H9 (cell line): ENCODE data around the gene CYB5R3. TPM values are rescaled to one million over a fixed set of nuclear protein-coding genes. Genes with fewer than 3 reads are reported as not detected.

Experiments used
- DNase-seq: peaks from one replicate; pipeline ENCODE4 v3.0.0-alpha.2; 2017
- H2AFZ ChIP-seq: one replicate; pipeline ENCODE4 v1.6.1; 2013; ENCODE audit warnings: mild to moderate bottlenecking, low read length, control low read depth, moderate library complexity
- H2AK5ac ChIP-seq: 2 replicates; pipeline ENCODE4 v1.6.1; 2013; ENCODE audit warnings: low read length, control low read depth, mixed read lengths; ENCODE audit not compliant: insufficient read length
- H2BK120ac ChIP-seq: one replicate; pipeline ENCODE4 v1.6.1; 2013; ENCODE audit warnings: low read depth, mild to moderate bottlenecking, low read length, control low read depth, inconsistent platforms; ENCODE audit not compliant: poor library complexity, severe bottlenecking
- H2BK12ac ChIP-seq: 2 replicates; pipeline ENCODE4 v1.6.1; 2013; ENCODE audit warnings: low read length, control low read depth, mixed read lengths, low read depth; ENCODE audit not compliant: insufficient read length
- H2BK15ac ChIP-seq: 2 replicates; pipeline ENCODE4 v1.6.1; 2013; ENCODE audit warnings: low read depth, low read length, control low read depth
- H2BK20ac ChIP-seq: one replicate; pipeline ENCODE4 v1.6.1; 2013; ENCODE audit warnings: low read depth, mild to moderate bottlenecking, low read length, control low read depth, inconsistent platforms; ENCODE audit not compliant: poor library complexity, severe bottlenecking
- H2BK5ac ChIP-seq: 2 replicates; pipeline ENCODE4 v1.6.1; 2013; ENCODE audit warnings: low read length, control low read depth, mixed read lengths; ENCODE audit not compliant: insufficient read length
- H3K14ac ChIP-seq: 2 replicates; pipeline ENCODE4 v1.6.1; 2013; ENCODE audit warnings: low read length, control low read depth; ENCODE audit not compliant: insufficient read depth
- H3K18ac ChIP-seq: 2 replicates; pipeline ENCODE4 v1.6.1; 2013; ENCODE audit warnings: low read depth, mild to moderate bottlenecking, mixed read lengths, low read length, control low read depth; ENCODE audit not compliant: insufficient read length
- H3K23ac ChIP-seq: 2 replicates; pipeline ENCODE4 v1.6.1; 2013; ENCODE audit warnings: low read length, control low read depth, mixed read lengths, low read depth; ENCODE audit not compliant: insufficient read length
- H3K23me2 ChIP-seq: 2 replicates; pipeline ENCODE4 v1.6.1; 2013; ENCODE audit warnings: low read depth, mild to moderate bottlenecking, mixed read lengths, low read length, control low read depth; ENCODE audit not compliant: insufficient read length, poor library complexity, severe bottlenecking
- H3K27ac ChIP-seq: 2 replicates; pipeline ENCODE4 v1.5.1; 2013; ENCODE audit warnings: low read length, control low read depth, mixed read lengths, low read depth; ENCODE audit not compliant: insufficient read length
- H3K27me3 ChIP-seq: 2 replicates; pipeline ENCODE4 v1.6.1; 2013; ENCODE audit warnings: low read length, control low read depth, inconsistent platforms; ENCODE audit not compliant: insufficient read depth
- H3K4ac ChIP-seq: 2 replicates; pipeline ENCODE4 v1.6.1; 2013; ENCODE audit warnings: low read depth, mild to moderate bottlenecking, control low read depth, inconsistent platforms, low read length, moderate library complexity
- H3K4me1 ChIP-seq: 2 replicates; pipeline ENCODE4 v1.6.1; 2013; ENCODE audit warnings: low read length, control low read depth, inconsistent platforms; ENCODE audit not compliant: insufficient read depth
- H3K4me2 ChIP-seq: 2 replicates; pipeline ENCODE4 v1.6.1; 2013; ENCODE audit warnings: low read length, control low read depth, mixed read lengths; ENCODE audit not compliant: insufficient read length, insufficient read depth
- H3K56ac ChIP-seq: 2 replicates; pipeline ENCODE4 v1.6.1; 2013; ENCODE audit warnings: low read depth, mild to moderate bottlenecking, mixed read lengths, low read length, control low read depth; ENCODE audit not compliant: insufficient read length
- H3K79me1 ChIP-seq: 2 replicates; pipeline ENCODE4 v1.6.1; 2013; ENCODE audit warnings: low read depth, mild to moderate bottlenecking, moderate library complexity, low read length, control low read depth, inconsistent platforms; ENCODE audit not compliant: insufficient read depth, poor library complexity, severe bottlenecking
- H3K79me2 ChIP-seq: 2 replicates; pipeline ENCODE4 v1.6.1; 2013; ENCODE audit warnings: low read length, control low read depth, inconsistent platforms; ENCODE audit not compliant: insufficient read depth
- H3K9ac ChIP-seq: 2 replicates; pipeline ENCODE4 v1.6.1; 2013; ENCODE audit warnings: low read length, control low read depth, mixed read lengths; ENCODE audit not compliant: insufficient read length; ENCODE audit errors: extremely low read depth
- H3K9me3 ChIP-seq: one replicate; pipeline ENCODE4 v1.6.1; 2013; ENCODE audit warnings: low read depth, low read length, inconsistent platforms; ENCODE audit not compliant: control insufficient read depth
- H3T11ph ChIP-seq: one replicate; pipeline ENCODE4 v1.6.1; 2013; ENCODE audit warnings: mild to moderate bottlenecking, low read length, control low read depth, inconsistent platforms
- H4K20me1 ChIP-seq: one replicate; pipeline ENCODE4 v1.6.1; 2013; ENCODE audit not compliant: control insufficient read depth, insufficient read length, insufficient read depth
- H4K5ac ChIP-seq: 2 replicates; pipeline ENCODE4 v1.6.1; 2013; ENCODE audit warnings: low read depth, mild to moderate bottlenecking, mixed read lengths, low read length, control low read depth; ENCODE audit not compliant: insufficient read length
- H4K8ac ChIP-seq: replicated peaks from 2 replicates; pipeline ENCODE4 v1.6.1; 2013; ENCODE audit warnings: low read length, control low read depth, mixed read lengths, low read depth; ENCODE audit not compliant: insufficient read length
- H4K91ac ChIP-seq: 2 replicates; pipeline ENCODE4 v1.6.1; 2013; ENCODE audit warnings: low read depth, mild to moderate bottlenecking, moderate library complexity, mixed read lengths, low read length, control low read depth; ENCODE audit not compliant: insufficient read length
- H3K27ac Mint-ChIP-seq, 3 experiments: 2 replicates in 2 of 3; 3 replicates in 1 of 3; pipeline ENCODE4 v1.8.0; 2020 to 2021; ENCODE audit warnings: mixed read lengths in 3 of 3, mild to moderate bottlenecking in 1 of 3, moderate library complexity in 1 of 3
- H3K27me3 Mint-ChIP-seq: 2 replicates; pipeline ENCODE4 v1.8.0; 2021; ENCODE audit warnings: low read depth, mild to moderate bottlenecking, moderate library complexity, mixed read lengths
- H3K36me3 Mint-ChIP-seq, 3 experiments: 2 replicates in 2 of 3; 3 replicates in 1 of 3; pipeline ENCODE4 v1.8.0; 2020 to 2021; ENCODE audit warnings: low read depth in 3 of 3, mixed read lengths in 3 of 3; ENCODE audit not compliant: insufficient read depth in 1 of 3
- H3K4me1 Mint-ChIP-seq, 2 experiments: 2 replicates each; pipeline ENCODE4 v1.8.0; 2020; ENCODE audit warnings: mixed read lengths in 2 of 2
- H3K4me3 Mint-ChIP-seq, 2 experiments: 2 replicates in 1 of 2; 3 replicates in 1 of 2; pipeline ENCODE4 v1.8.0; 2020 to 2021; ENCODE audit warnings: mild to moderate bottlenecking in 2 of 2, mixed read lengths in 2 of 2, moderate library complexity in 1 of 2
- H3K9me3 Mint-ChIP-seq, 2 experiments: 2 replicates in 1 of 2; 3 replicates in 1 of 2; pipeline ENCODE4 v1.8.0; 2020; ENCODE audit warnings: mild to moderate bottlenecking in 2 of 2, mixed read lengths in 2 of 2, moderate library complexity in 1 of 2
- CTCF ChIP-seq: fragments of 200-600 bp; sonication (generic); conservative IDR thresholded peaks from 3 replicates; pipeline ENCODE4 v1.8.0; 2021; ENCODE audit warnings: antibody characterized with exemption, mild to moderate bottlenecking
- WGBS: extraction: QIAGEN DNeasy Blood & Tissue Kit; methylation state at CpG from one replicate; pipeline ENCODE4 v1.1.7; 2013; ENCODE audit warnings: missing lambda C conversion rate, low lambda C conversion rate, mixed read lengths; ENCODE audit not compliant: insufficient read length; ENCODE audit errors: extremely low coverage; 5-methylcytosine and 5-hydroxymethylcytosine counted together
- total RNA-seq: library from RNA; stranded (reverse); gene quantifications from 2 replicates; pipeline ENCODE4 v1.2.1, GENCODE V29; 2021

CYB5R3 gene
- total RNA-seq, 1 experiment from 2014 or later: 97.4 TPM

- H3K4ac ChIP-seq: no peak overlapping the region
- H3K36me3 Mint-ChIP-seq: no peaks in the 10 kb centered on the region
- peak overlapping the region in 2 of 3 experiments; percentile 50 to 87; a peak in 3 of 7 replicates for H3K27ac Mint-ChIP-seq
- H2BK20ac ChIP-seq: no peak overlapping the region
- peaks cover 7% of the 10 kb centered on the region for H3K79me1 ChIP-seq
- H3K27me3 Mint-ChIP-seq: no peaks in the 10 kb centered on the region; the same call in 1 of the 2 replicates
- no peak overlapping the region for H3K18ac ChIP-seq
- H3K23me2 ChIP-seq: no peaks in the 10 kb centered on the region
- no peak overlapping the region for H4K91ac ChIP-seq
- H3K27me3 ChIP-seq: no peaks in the 10 kb centered on the region
- H3K9me3 ChIP-seq: no peaks in the 10 kb centered on the region
- no peak overlapping the region for H4K5ac ChIP-seq
- H4K20me1 ChIP-seq: no peaks in the 10 kb centered on the region
- H2BK12ac ChIP-seq: no peak overlapping the region
- no peak overlapping the region for H3K4me2 ChIP-seq
- no peak overlapping the region for H3K4me3 Mint-ChIP-seq
- H3K4me1 ChIP-seq: peaks cover 7% of the 10 kb centered on the region; the same call in 1 of the 2 replicates
- no CpG with 5 or more reads among the region's 12 CpGs for WGBS
- H2BK120ac ChIP-seq: no peak overlapping the region
- H2AFZ ChIP-seq: no peak overlapping the region
- no peak overlapping the region for H3K27ac ChIP-seq
- H3K9me3 Mint-ChIP-seq: no peaks in the 10 kb centered on the region
- no peak overlapping the region for H2BK15ac ChIP-seq
- no peak overlapping the region for H2AK5ac ChIP-seq
- H3K79me2 ChIP-seq: no peaks in the 10 kb centered on the region; the same call in 1 of the 2 replicates
- DNase-seq: no peak
- no peak for TF ChIP-seq CTCF
- no peak overlapping the region for H3T11ph ChIP-seq
- no peak overlapping the region; the same call in 1 of the 2 replicates for H3K14ac ChIP-seq
- no peak overlapping the region for H3K56ac ChIP-seq
- no peak overlapping the region for H3K9ac ChIP-seq
- no peak overlapping the region for H2BK5ac ChIP-seq
- no peak overlapping the region for H3K23ac ChIP-seq
- H4K8ac ChIP-seq: no peak overlapping the region
- peaks cover 33 to 51% of the 10 kb centered on the region in 2 experiments for H3K4me1 Mint-ChIP-seq
These were observed 6.2 kb downstream of the CYB5R3 start for GRCh38 chr22:42642806-42643633.
